Left renal pelvis (tissue), 4 donors: ENCODE measurements around the gene CLN6. TPM values are rescaled to one million over a fixed set of nuclear protein-coding genes. Genes with fewer than 3 reads are reported as not detected.
"Not testable (repeated sequence)": the region's sequence is repeated elsewhere in the genome, so short reads cannot be mapped to it uniquely, and the experiment has no call there.

Source experiments
- DNase-seq, 4 donors: peaks; one replicate each; pipeline ENCODE4 v3.0.0-alpha.2; 2013; ENCODE audit warnings: low read depth in 4 of 4, low spot score in 3 of 4
- polyA plus RNA-seq, 4 donors: library from polyadenylated mRNA; unstranded; fragments of 120-200 nt; gene quantifications; one replicate each; pipeline ENCODE4 v1.2.1, GENCODE V29; 2013; ENCODE audit not compliant: insufficient read length in 4 of 4

Gene CLN6
- polyA plus RNA-seq, 4 donors, result 17.9 to 46.4 (median 33.8) TPM

GRCh38 chr15:68208636-68209240 lies 20.8 kb downstream of the CLN6 start:
- no peak for DNase-seq

GRCh38 chr15:68208136-68208535 lies 21.4 kb downstream of the CLN6 start:
- DNase-seq, result no peak

GRCh38 chr15:68207176-68207935 lies 22.2 kb downstream of the CLN6 start:
- no peak for DNase-seq

- no peak for DNase-seq
Measured at GRCh38 chr15:68206711-68207151, 22.8 kb downstream of the CLN6 start.

- no peak for DNase-seq
Measured at GRCh38 chr15:68205954-68206539, 23.5 kb downstream of the CLN6 start.

- no peak for DNase-seq
Measured at GRCh38 chr15:68205558-68205944, 24.0 kb downstream of the CLN6 start.

GRCh38 chr15:68204776-68205557 lies 24.6 kb downstream of the CLN6 start, which contains the start of gene CALML4:
TSS of gene CALML4 (minus strand) at chr15:68205332. CDS start at chr15:68205247, 85 bp downstream.
- peak in 3 of 4 donors; percentile 53 to 60 (median 59) for DNase-seq

GRCh38 chr15:68204361-68204760 lies 25.2 kb downstream of the CLN6 start:
- no peak for DNase-seq

- no peak for DNase-seq
Measured at GRCh38 chr15:68203956-68204355, 25.6 kb downstream of the CLN6 start.

- no peak for DNase-seq
Measured at GRCh38 chr15:68203486-68203885, 26.0 kb downstream of the CLN6 start.

- not testable (repeated sequence) for DNase-seq
Measured at GRCh38 chr15:68202994-68203393, 26.5 kb downstream of the CLN6 start.

GRCh38 chr15:68201879-68202261 lies 27.7 kb downstream of the CLN6 start:
- no peak for DNase-seq

GRCh38 chr15:68201153-68201878 lies 28.2 kb downstream of the CLN6 start:
- DNase-seq, result no peak

- no peak for DNase-seq
Measured at GRCh38 chr15:68200016-68200861, 29.3 kb downstream of the CLN6 start.

- DNase-seq, result no peak
Measured at GRCh38 chr15:68199340-68199739, 30.2 kb downstream of the CLN6 start.

GRCh38 chr15:68197661-68198437 lies 31.7 kb downstream of the CLN6 start:
- no peak for DNase-seq

- no peak for DNase-seq
Measured at GRCh38 chr15:68197170-68197492, 32.4 kb downstream of the CLN6 start.

GRCh38 chr15:68196445-68197169 lies 32.9 kb downstream of the CLN6 start:
- DNase-seq, result no peak
